BLaER1 treated with 17β-estradiol and CSF1 and Interleukin-3, amounts not matched to agents 10 nM and 100 nM (cell line): ENCODE data around the gene GMPPB.

Source experiments
- H3K27ac ChIP-seq, 11 experiments: shearing (Covaris generic); formaldehyde crosslinking; 2 replicates each; pipeline ENCODE4 v1.8.1; 2022
- H3K27me3 ChIP-seq, 11 experiments: shearing (Covaris generic); formaldehyde crosslinking; 2 replicates each; pipeline ENCODE4 v1.8.1; 2022
- H3K36me3 ChIP-seq, 11 experiments: shearing (Covaris generic); formaldehyde crosslinking; 2 replicates each; pipeline ENCODE4 v1.8.1; 2022
- H3K4me1 ChIP-seq, 10 experiments: shearing (Covaris generic); formaldehyde crosslinking; 2 replicates each; pipeline ENCODE4 v1.8.1; 2022
- H3K4me2 ChIP-seq, 11 experiments: shearing (Covaris generic); formaldehyde crosslinking; 2 replicates each; pipeline ENCODE4 v1.8.1; 2022
- H3K4me3 ChIP-seq, 10 experiments: shearing (Covaris generic); formaldehyde crosslinking; 2 replicates each; pipeline ENCODE4 v1.8.1; 2022
- H3K9ac ChIP-seq, 11 experiments: shearing (Covaris generic); formaldehyde crosslinking; 2 replicates each; pipeline ENCODE4 v1.8.1; 2022
- H3K9me3 ChIP-seq, 11 experiments: shearing (Covaris generic); formaldehyde crosslinking; replicated peaks in 1 of 11; 2 replicates each; pipeline ENCODE4 v1.8.1; 2022
- H4K20me1 ChIP-seq, 11 experiments: shearing (Covaris generic); formaldehyde crosslinking; 2 replicates each; pipeline ENCODE4 v1.8.1; 2022
- Cebpa-rat ChIP-seq, 11 experiments: shearing (Covaris generic); IDR thresholded peaks; 2 replicates each; pipeline ENCODE4 v1.8.1; 2022

Gene GMPPB

DNA sequence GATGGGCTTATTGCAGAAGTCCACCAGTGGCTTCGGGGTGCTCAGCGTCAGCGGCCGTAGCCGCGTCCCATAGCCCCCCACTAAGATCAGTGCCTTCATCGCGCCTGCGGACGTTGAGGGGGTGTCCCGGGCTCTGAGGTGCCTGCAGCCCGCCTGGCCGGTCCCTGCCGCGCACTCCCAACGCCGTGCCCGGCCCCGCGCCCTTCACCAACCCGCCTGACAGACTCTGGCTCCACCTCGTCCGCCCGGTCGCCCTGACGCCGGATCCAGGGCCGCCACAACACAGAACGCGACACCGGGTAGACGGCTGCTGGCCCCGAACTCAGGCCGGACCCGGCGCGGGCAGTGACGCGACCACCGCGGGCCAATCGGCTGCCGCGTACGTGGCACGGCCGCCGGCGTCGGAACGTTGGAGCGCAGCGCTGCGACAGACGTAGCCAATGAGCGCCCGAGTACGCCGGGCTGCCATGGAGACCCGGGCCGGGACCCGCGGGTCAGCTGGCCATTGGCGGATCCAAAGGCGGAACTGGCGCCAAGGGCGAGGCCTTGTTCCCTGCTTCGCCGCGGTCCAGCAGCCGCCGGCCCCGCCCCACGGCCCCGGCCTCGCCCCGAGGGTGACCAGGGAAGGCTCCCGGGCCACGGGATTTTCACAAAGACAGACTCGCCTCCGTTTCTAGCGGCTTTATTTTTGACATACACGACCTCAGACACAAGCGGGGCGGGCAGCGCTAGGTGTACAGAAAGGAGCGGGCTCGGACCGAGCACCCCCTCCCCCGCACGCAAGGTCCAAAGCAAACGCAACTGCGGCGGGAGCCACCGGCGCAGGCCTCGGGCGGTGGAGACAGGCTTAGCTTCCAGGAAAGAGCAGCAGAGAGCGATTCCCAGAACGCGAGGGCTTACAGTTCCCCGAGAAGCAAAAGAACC is at the start of gene GMPPB:
Gene GMPPB (minus strand): TSS at position 324 of the 924 bp plus-strand sequence. CDS start 225 bp downstream, at position 99.
- Histone ChIP-seq H3K9me3 (no peaks in the 10 kb centered on the region), H3K27me3 (no peaks in the 10 kb centered on the region; a peak in 1 of 22 replicates), H3K27ac (peak within 1 kb of the TSS; percentile 74 to 94 (median 88)), H4K20me1 (peaks cover 0 to 73% (median 36%) of the 10 kb centered on the region in 11 experiments; a peak in 20 of 22 replicates), H3K4me2 (peak within 1 kb of the TSS; percentile 93 to 99 (median 99)), H3K9ac (peak within 1 kb of the TSS; percentile 89 to 98 (median 94)), H3K4me1 (peaks cover 28 to 53% (median 38%) of the 10 kb centered on the region in 10 experiments), H3K4me3 (peak within 1 kb of the TSS; percentile 83 to 100 (median 95)), H3K36me3 (peaks cover 51 to 68% (median 61%) of the 10 kb centered on the region in 11 experiments)
- TF ChIP-seq Cebpa-rat (IDR thresholded peaks at IDR 0.05): no peak

DNA sequence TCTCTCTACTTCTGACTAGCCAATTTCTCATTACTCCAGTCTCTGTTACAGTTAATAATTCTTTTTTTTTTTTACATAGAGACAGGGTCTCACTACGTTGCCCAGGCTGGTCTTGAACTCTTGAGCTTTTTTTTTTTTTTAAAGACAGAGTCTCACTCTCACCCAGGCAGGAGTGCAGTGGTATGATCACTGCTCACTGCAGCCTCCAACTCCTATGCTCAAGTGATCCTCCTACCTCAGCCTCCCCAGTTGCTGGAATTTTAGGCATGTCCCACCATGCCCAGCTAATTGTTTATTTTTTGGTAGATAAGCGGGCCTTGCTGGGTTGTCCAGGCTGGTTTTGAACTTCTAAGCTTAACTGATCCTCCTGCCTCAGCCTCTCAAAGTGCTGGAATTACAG is 49.0 kb upstream of the GMPPB start:
- no peak for TF ChIP-seq Cebpa-rat (IDR thresholded peaks at IDR 0.05)
- peaks cover 87 to 100% (median 100%) of the 10 kb centered on the region in 11 experiments for H4K20me1 ChIP-seq
- H3K36me3 ChIP-seq: peaks cover 51 to 83% (median 68%) of the 10 kb centered on the region in 11 experiments
- no peak overlapping the region for H3K4me2 ChIP-seq
- no peak overlapping the region for H3K9ac ChIP-seq
- no peaks in the 10 kb centered on the region for H3K9me3 ChIP-seq
- no peaks in the 10 kb centered on the region for H3K4me1 ChIP-seq
- H3K4me3 ChIP-seq: no peak overlapping the region
- no peaks in the 10 kb centered on the region for H3K27me3 ChIP-seq
- no peak overlapping the region for H3K27ac ChIP-seq

DNA sequence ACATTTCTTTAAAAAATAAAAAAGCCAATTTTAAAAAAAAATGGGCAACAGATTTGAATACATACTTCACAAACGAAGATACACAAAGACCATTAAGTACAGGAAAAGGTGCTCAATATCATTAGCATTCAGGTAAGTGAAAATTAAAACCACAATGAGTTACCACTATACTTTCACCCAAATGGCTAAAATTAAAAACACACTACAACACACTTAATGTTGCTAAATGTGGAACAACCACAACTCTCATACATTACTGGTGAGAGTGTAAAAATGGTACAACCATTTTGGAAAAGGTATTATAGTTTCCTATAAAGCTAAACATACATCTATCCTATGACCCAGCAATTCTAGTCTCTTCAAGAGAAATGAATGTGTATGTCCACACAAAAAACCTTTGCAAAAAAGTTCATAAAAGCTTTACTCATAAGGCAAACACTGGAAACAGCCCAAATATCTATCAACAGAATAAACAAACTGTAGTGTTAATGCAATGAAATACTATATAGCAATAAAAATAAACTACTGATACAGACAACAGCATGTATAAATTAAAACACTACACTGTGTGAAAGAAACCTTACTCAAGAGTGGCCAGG is 47.7 kb upstream of the GMPPB start:
- Histone ChIP-seq H3K4me1 (no peaks in the 10 kb centered on the region), H3K4me3 (no peak overlapping the region), H3K4me2 (no peak overlapping the region), H3K9me3 (no peaks in the 10 kb centered on the region), H4K20me1 (peaks cover 86 to 100% (median 100%) of the 10 kb centered on the region in 11 experiments), H3K27me3 (no peaks in the 10 kb centered on the region), H3K27ac (no peak overlapping the region), H3K9ac (no peak overlapping the region), H3K36me3 (peaks cover 38 to 72% (median 63%) of the 10 kb centered on the region in 11 experiments)
- no peak for TF ChIP-seq Cebpa-rat (IDR thresholded peaks at IDR 0.05)

- no peak overlapping the region for H3K27ac ChIP-seq
- H3K9me3 ChIP-seq: no peaks in the 10 kb centered on the region
- H3K4me3 ChIP-seq: no peak overlapping the region
- no peak overlapping the region for H3K4me2 ChIP-seq
- peaks cover 37 to 72% (median 62%) of the 10 kb centered on the region in 11 experiments for H3K36me3 ChIP-seq
- TF ChIP-seq Cebpa-rat (IDR thresholded peaks at IDR 0.05): no peak
- H3K27me3 ChIP-seq: no peaks in the 10 kb centered on the region
- no peaks in the 10 kb centered on the region for H3K4me1 ChIP-seq
- H3K9ac ChIP-seq: no peak overlapping the region
- H4K20me1 ChIP-seq: peaks cover 86 to 100% (median 100%) of the 10 kb centered on the region in 11 experiments
Measured at GRCh38 chr3:49769926-49770325, 46.2 kb upstream of the GMPPB start.

DNA sequence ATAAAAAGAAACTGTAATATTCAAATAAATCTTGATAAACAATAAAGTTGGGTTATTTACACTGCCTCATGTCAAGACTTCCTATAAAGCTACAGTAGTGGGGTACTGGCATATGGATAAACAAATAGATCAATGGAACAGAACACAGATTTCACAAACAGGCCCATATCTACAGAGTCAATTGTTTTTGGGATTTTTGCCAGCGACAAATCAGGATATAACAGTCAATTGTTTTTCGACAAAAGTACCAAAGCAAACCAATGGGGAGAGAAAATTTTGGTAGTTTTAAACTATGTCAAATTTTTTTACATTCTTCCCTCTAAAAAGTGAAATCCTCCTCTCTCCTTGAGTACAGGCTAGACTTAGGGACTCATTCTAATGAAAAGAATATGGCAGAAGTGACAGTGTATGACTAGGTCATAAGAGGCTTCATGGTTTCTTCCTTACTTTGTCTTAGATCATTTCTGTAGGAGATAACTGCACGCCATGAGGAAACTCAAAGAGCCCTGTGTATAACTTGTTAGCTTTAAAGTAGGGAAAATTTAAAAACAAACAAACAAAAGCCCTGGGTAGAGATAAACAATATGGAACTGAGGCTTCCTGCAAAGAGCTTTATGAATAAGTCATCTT is 45.6 kb upstream of the GMPPB start:
- H3K36me3 ChIP-seq: peaks cover 41 to 74% (median 66%) of the 10 kb centered on the region in 11 experiments
- no peaks in the 10 kb centered on the region for H3K4me1 ChIP-seq
- no peak overlapping the region for H3K4me2 ChIP-seq
- TF ChIP-seq Cebpa-rat (IDR thresholded peaks at IDR 0.05): no peak
- no peaks in the 10 kb centered on the region for H3K27me3 ChIP-seq
- H4K20me1 ChIP-seq: peaks cover 88 to 100% (median 100%) of the 10 kb centered on the region in 11 experiments
- no peak overlapping the region for H3K27ac ChIP-seq
- H3K9me3 ChIP-seq: no peaks in the 10 kb centered on the region
- H3K9ac ChIP-seq: no peak overlapping the region
- no peak overlapping the region for H3K4me3 ChIP-seq

DNA sequence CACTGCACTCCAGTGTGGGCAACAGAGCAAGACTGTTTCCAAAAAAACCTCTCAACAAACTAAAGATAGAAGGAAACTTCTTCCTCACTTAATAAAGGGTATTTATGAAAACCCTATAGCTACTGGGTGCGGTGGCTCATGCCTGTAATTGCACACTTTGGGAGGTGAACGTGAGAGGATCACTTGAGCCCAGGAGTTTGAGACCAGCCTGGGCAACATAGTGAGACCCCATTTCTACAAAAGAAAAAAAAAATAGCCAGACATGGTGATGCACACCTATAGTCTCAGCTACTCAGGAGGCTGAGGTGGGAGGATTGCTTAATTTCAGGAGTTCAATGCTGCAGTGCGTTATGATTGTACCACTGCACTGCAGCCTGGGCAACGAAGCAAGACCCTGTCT is 40.2 kb upstream of the GMPPB start:
- Histone ChIP-seq H3K36me3 (peaks cover 42 to 96% (median 60%) of the 10 kb centered on the region in 11 experiments), H4K20me1 (peaks cover 79 to 100% (median 99%) of the 10 kb centered on the region in 11 experiments)

GRCh38 chr3:49761661-49762060 is 37.9 kb upstream of the GMPPB start:
- Histone ChIP-seq H4K20me1 (peaks cover 83 to 100% (median 99%) of the 10 kb centered on the region in 11 experiments), H3K4me2 (no peak overlapping the region), H3K4me3 (no peak overlapping the region), H3K9me3 (no peaks in the 10 kb centered on the region), H3K36me3 (peaks cover 36 to 90% (median 49%) of the 10 kb centered on the region in 11 experiments), H3K4me1 (peaks cover 6 to 15% (median 8%) of the 10 kb centered on the region in 10 experiments; a peak in 12 of 20 replicates), H3K9ac (no peak overlapping the region), H3K27ac (no peak overlapping the region), H3K27me3 (no peaks in the 10 kb centered on the region)
- TF ChIP-seq Cebpa-rat (IDR thresholded peaks at IDR 0.05): no peak

More for the DNA sequence above, 40.2 kb upstream of the GMPPB start:
- Histone ChIP-seq H3K4me1 (peaks cover 0 to 15% (median 3%) of the 10 kb centered on the region in 10 experiments; a peak in 7 of 20 replicates), H3K9me3 (no peaks in the 10 kb centered on the region), H3K9ac (no peak overlapping the region), H3K27ac (no peak overlapping the region), H3K27me3 (no peaks in the 10 kb centered on the region), H3K4me3 (no peak overlapping the region), H3K4me2 (no peak overlapping the region)
- TF ChIP-seq Cebpa-rat (IDR thresholded peaks at IDR 0.05): no peak

DNA sequence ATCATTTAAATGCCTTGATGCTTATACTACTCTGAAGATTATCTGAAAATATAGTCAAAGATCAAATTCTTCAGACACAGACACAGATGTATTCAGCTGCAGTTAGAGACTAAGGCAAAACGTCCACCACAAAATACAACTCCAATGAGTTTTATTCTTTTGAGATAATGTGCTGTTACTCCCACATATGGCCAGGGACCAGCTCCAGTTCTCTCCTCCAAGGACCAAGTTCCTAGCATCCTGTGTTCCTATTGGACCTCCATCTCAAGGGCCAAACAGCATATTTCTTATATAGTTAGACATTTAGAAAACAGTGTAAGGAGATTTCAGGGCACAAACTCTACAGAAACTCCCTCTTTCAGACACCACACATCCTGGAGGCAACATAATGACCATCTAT is 35.5 kb upstream of the GMPPB start:
- Histone ChIP-seq H3K4me1 (peaks cover 6 to 15% (median 8%) of the 10 kb centered on the region in 10 experiments; a peak in 12 of 20 replicates), H3K9me3 (no peaks in the 10 kb centered on the region), H3K27ac (no peak overlapping the region), H3K9ac (no peak overlapping the region), H4K20me1 (peaks cover 84 to 100% (median 99%) of the 10 kb centered on the region in 11 experiments), H3K27me3 (no peaks in the 10 kb centered on the region), H3K4me3 (no peak overlapping the region), H3K4me2 (no peak overlapping the region), H3K36me3 (peaks cover 14 to 72% (median 31%) of the 10 kb centered on the region in 11 experiments; a peak in 21 of 22 replicates)
- TF ChIP-seq Cebpa-rat (IDR thresholded peaks at IDR 0.05): no peak
